Keratinocyte (primary cell): Measurements from ENCODE around the gene CKMT2. TPM values are rescaled to one million over a fixed set of nuclear protein-coding genes. Genes with fewer than 3 reads are reported as not detected.

Source experiments
- DNase-seq: peaks from one replicate; pipeline ENCODE4 v3.0.0-alpha.2; 2011; ENCODE audit warnings: low read depth, missing footprints, low spot score
- FAIRE-seq: peaks from 2 replicates; lab custom pipeline; 2011; peaks lifted over from hg19 to GRCh38; lab: Jason Lieb, UNC
- H2AFZ ChIP-seq: 2 replicates; pipeline ENCODE4 v1.6.0; 2012; ENCODE audit warnings: low read length, control low read depth, inconsistent platforms; ENCODE audit not compliant: control insufficient read depth
- H3K27ac ChIP-seq: 2 replicates; pipeline ENCODE4 v1.5.1; 2011; ENCODE audit warnings: low read length; ENCODE audit not compliant: control insufficient read depth, insufficient read depth
- H3K27me3 ChIP-seq: 3 replicates; pipeline ENCODE4 v1.6.0; 2011; ENCODE audit warnings: low read length; ENCODE audit not compliant: control insufficient read depth, insufficient read depth; ENCODE audit errors: extremely low read depth
- H3K36me3 ChIP-seq, 2 experiments: 2 replicates in 1 of 2; 3 replicates in 1 of 2; pipeline ENCODE4 v1.5.1; 2011; ENCODE audit warnings: low read length in 2 of 2, mild to moderate bottlenecking in 1 of 2; ENCODE audit not compliant: control insufficient read depth in 2 of 2, insufficient read depth in 2 of 2; ENCODE audit errors: extremely low read depth in 1 of 2
- H3K4me1 ChIP-seq: 3 replicates; pipeline ENCODE4 v1.5.1; 2011; ENCODE audit warnings: low read length; ENCODE audit not compliant: control insufficient read depth, insufficient read depth; ENCODE audit errors: extremely low read depth
- H3K4me2 ChIP-seq: 3 replicates; pipeline ENCODE4 v1.6.0; 2011; ENCODE audit warnings: low read depth, low read length; ENCODE audit not compliant: control insufficient read depth, insufficient read depth; ENCODE audit errors: extremely low read depth
- H3K4me3 ChIP-seq, 3 experiments: fragments of 200-600 bp in 1 of 3; sonication (generic) in 1 of 3; 2 replicates in 2 of 3; 3 replicates in 1 of 3; pipeline ENCODE4 v1.5.1; 2011 to 2016; ENCODE audit warnings: low read length in 3 of 3, mild to moderate bottlenecking in 3 of 3, control low read depth in 2 of 3, inconsistent platforms in 1 of 3, low read depth in 1 of 3, mixed read lengths in 1 of 3, mixed run types in 1 of 3, moderate library complexity in 1 of 3; ENCODE audit not compliant: control insufficient read depth in 2 of 3, insufficient read depth in 2 of 3; ENCODE audit errors: extremely low read depth in 1 of 3
- H3K79me2 ChIP-seq: 2 replicates; pipeline ENCODE4 v1.6.0; 2012; ENCODE audit warnings: low read length; ENCODE audit not compliant: control insufficient read depth, insufficient read depth
- H3K9ac ChIP-seq: 3 replicates; pipeline ENCODE4 v1.6.0; 2011; ENCODE audit warnings: low read length; ENCODE audit not compliant: control insufficient read depth, insufficient read depth; ENCODE audit errors: extremely low read depth
- H3K9me1 ChIP-seq: 3 replicates; pipeline ENCODE4 v1.6.0; 2011; ENCODE audit warnings: low read length; ENCODE audit not compliant: control insufficient read depth, insufficient read depth; ENCODE audit errors: extremely low read depth
- H3K9me3 ChIP-seq: 2 replicates; pipeline ENCODE4 v1.5.1; 2012; ENCODE audit warnings: low read depth, low read length; ENCODE audit not compliant: control insufficient read depth
- H4K20me1 ChIP-seq: 3 replicates; pipeline ENCODE4 v1.6.0; 2011; ENCODE audit warnings: low read length; ENCODE audit not compliant: control insufficient read depth, insufficient read depth; ENCODE audit errors: extremely low read depth
- EZH2 ChIP-seq: IDR thresholded peaks from one replicate; pipeline ENCODE4 v1.6.1; 2012; ENCODE audit warnings: inconsistent platforms, mild to moderate bottlenecking, low read length, moderate library complexity
- dilution Hi-C: fragments of 300-500 bp; cut with MboI; formaldehyde crosslinking; loops from one replicate; pipeline ENCODE4 v1.7.0; 2020; ENCODE audit warnings: low sequenced_read_pairs; ENCODE audit not compliant: extremely low pct_ligation_motif_present
- polyA plus RNA-seq, 5 experiments: library from polyadenylated mRNA; depleted of rRNA in 3 of 5; stranded (reverse) in 3 of 5; stranded (forward) in 1 of 5; unstranded in 1 of 5; fragments of >200 nt; gene quantifications; 1 replicate in 1 of 5; 2 replicates in 3 of 5; 3 replicates in 1 of 5; pipeline versions ENCODE4 v1.2.1 to v1.2.3, GENCODE V29; 2011 to 2012; ENCODE audit warnings: missing spikeins in 2 of 5, low read depth in 1 of 5, low replicate concordance in 1 of 5
- TF ChIP-seq, protein P1 (sequence below), 3 experiments: IDR thresholded peaks in 1 of 3; conservative IDR thresholded peaks in 1 of 3; optimal IDR thresholded peaks in 1 of 3; 2 replicates in 2 of 3; 3 replicates in 1 of 3; pipeline versions ENCODE3 to v1.5.1; 2011; ENCODE audit warnings: low read length in 3 of 3, mild to moderate bottlenecking in 3 of 3, moderate library complexity in 2 of 3, control low read depth in 1 of 3, inconsistent platforms in 1 of 3; ENCODE audit not compliant: insufficient read depth in 2 of 3; ENCODE audit errors: extremely low read depth in 1 of 3

Gene CKMT2
- polyA plus RNA-seq, 1 donor (not counting 4 experiments of a cell fraction or from before 2014, with no cell fraction given), result not detected

DNA sequence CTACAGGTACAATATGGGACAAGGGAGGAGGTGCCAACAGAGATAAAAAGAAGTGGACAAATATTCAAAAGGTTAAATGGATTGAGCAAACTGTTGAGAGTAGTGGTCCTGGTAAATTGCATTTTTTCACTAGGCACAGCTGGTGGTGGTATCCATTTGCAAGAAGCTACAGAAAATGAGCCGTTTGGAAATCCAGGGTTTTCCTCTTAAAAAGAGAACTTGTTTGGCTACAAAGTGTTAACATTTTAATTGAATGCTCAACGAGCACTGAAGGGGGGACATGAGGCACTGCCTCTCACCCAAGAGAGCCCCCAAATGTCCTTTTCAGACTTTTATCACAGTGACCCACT, 67.8 kb downstream of the CKMT2 start:
- Histone ChIP-seq H3K9me3 (no peaks in the 10 kb centered on the region), H3K79me2 (peaks cover 39% of the 10 kb centered on the region), H3K4me1 (peaks cover 25% of the 10 kb centered on the region), H3K4me2 (peak overlapping the region; percentile 89), H4K20me1 (no peaks in the 10 kb centered on the region), H3K9me1 (no peaks in the 10 kb centered on the region), H3K27ac (peak overlapping the region; percentile 74), H2AFZ (peak overlapping the region; percentile 83), H3K9ac (peak overlapping the region; percentile 88), H3K36me3 (peaks cover 2 to 5% of the 10 kb centered on the region in 2 experiments), H3K27me3 (no peaks in the 10 kb centered on the region), H3K4me3 (peak overlapping the region; percentile 79 to 94 (median 79))
- no peak for TF ChIP-seq EZH2
- dilution Hi-C loops, result no loop called here
- FAIRE-seq (no peak), DNase-seq (no peak)

DNA sequence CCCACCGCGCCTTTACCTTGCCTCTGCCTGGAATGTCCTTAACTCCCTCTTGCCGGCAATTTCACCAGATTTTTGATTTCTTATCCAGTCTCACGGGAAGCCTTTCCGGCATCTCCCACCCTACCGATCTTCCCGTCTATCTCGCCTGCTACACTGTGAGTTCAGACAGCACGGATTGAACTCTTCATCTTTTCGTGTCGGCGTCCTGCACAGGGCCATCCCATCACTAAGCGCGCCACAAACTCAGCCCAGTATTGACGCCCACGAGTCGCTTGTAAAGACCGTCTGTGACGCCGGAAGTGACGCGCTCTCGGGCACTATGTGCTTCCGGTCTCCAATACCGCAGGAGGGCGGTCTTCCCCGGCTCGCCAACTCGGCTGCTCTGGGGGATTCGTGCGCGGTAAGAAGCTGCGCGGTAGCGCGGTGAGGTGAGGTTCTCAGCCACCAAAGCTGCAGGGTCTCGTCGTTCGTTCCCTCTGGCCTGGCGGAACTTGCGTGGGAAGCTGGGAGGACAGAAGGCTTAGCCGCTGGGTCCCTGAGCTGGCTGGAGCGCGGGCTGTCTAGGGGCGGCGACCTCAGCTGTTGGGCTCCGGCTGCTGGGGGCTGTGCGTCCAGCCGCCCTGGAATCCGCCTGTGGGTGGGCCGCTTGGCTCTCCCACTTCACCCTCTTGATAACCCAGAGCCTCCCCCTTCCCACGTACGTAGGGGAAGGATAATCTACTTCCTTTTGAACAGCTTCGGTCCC, 68.3 kb downstream of the CKMT2 start, which contains the start of gene ZCCHC9:
Gene ZCCHC9, plus strand, starts transcription at position 317 of the 745 bp plus-strand sequence. CDS start 3,171 bp downstream, outside the sequence.
- H4K20me1 ChIP-seq, result no peaks in the 10 kb centered on the region
- peaks cover 39% of the 10 kb centered on the region for H3K79me2 ChIP-seq
- H3K27me3 ChIP-seq, result no peaks in the 10 kb centered on the region
- H3K9me1 ChIP-seq, result no peaks in the 10 kb centered on the region
- peak within 1 kb of the TSS; percentile 83 for H2AFZ ChIP-seq
- dilution Hi-C loops, result no loop called here
- H3K9ac ChIP-seq, result peak within 1 kb of the TSS; percentile 88
- DNase-seq (peak; percentile 57), FAIRE-seq (peak; percentile 62)
- H3K4me2 ChIP-seq, result peak within 1 kb of the TSS; percentile 89
- peaks cover 25% of the 10 kb centered on the region for H3K4me1 ChIP-seq
- peak within 1 kb of the TSS; percentile 79 to 94 (median 79) for H3K4me3 ChIP-seq
- TF ChIP-seq, protein P1, sequence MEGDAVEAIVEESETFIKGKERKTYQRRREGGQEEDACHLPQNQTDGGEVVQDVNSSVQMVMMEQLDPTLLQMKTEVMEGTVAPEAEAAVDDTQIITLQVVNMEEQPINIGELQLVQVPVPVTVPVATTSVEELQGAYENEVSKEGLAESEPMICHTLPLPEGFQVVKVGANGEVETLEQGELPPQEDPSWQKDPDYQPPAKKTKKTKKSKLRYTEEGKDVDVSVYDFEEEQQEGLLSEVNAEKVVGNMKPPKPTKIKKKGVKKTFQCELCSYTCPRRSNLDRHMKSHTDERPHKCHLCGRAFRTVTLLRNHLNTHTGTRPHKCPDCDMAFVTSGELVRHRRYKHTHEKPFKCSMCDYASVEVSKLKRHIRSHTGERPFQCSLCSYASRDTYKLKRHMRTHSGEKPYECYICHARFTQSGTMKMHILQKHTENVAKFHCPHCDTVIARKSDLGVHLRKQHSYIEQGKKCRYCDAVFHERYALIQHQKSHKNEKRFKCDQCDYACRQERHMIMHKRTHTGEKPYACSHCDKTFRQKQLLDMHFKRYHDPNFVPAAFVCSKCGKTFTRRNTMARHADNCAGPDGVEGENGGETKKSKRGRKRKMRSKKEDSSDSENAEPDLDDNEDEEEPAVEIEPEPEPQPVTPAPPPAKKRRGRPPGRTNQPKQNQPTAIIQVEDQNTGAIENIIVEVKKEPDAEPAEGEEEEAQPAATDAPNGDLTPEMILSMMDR (optimal IDR thresholded peaks at IDR 0.05 in 1 of 3, IDR thresholded peaks at IDR 0.05 in 1 of 3, conservative IDR thresholded peaks at IDR 0.05 in 1 of 3; ENCODE audit: extremely low read depth in 1 of 3, insufficient read depth in 2 of 3, low read length in 3 of 3), result peak in 2 of 3 experiments; percentile 40 to 43
- TF ChIP-seq EZH2, result no peak
- peaks cover 2 to 5% of the 10 kb centered on the region in 2 experiments for H3K36me3 ChIP-seq
- H3K27ac ChIP-seq, result peak within 1 kb of the TSS; percentile 74
- no peaks in the 10 kb centered on the region for H3K9me3 ChIP-seq
